Activated T-cell treated with anti-CD3 and anti-CD28 coated beads for 1 hour (primary cell): ENCODE results near the gene TSPAN6.

Source experiments
- DNase-seq: peaks from one replicate; pipeline ENCODE4 v3.0.0-alpha.2; 2020; ENCODE audit warnings: low read depth

TSPAN6 gene

GRCh38 chrX:100584611-100585010 is 52.0 kb downstream of the TSPAN6 start, which contains the start of gene TNMD:
Gene TNMD, plus strand, starts transcription at chrX:100584936. Its CDS starts 83 bp downstream, at chrX:100585019.
- no peak for DNase-seq
